WI38 (cell line): ENCODE data around the gene ITGB2.

Experiments
- H3K4me3 ChIP-seq: 2 replicates; pipeline ENCODE4 v1.5.1; 2011; ENCODE audit warnings: low read depth, mild to moderate bottlenecking, control low read depth, low read length
- TF ChIP-seq, protein P1 (sequence below): IDR thresholded peaks from 2 replicates; pipeline ENCODE4 v1.5.1; 2012; ENCODE audit warnings: low read depth, mild to moderate bottlenecking, control low read depth, low read length

Gene ITGB2

GRCh38 chr21:44867999-44868700, 52.5 kb downstream of the ITGB2 start:
- TF ChIP-seq, protein P1, sequence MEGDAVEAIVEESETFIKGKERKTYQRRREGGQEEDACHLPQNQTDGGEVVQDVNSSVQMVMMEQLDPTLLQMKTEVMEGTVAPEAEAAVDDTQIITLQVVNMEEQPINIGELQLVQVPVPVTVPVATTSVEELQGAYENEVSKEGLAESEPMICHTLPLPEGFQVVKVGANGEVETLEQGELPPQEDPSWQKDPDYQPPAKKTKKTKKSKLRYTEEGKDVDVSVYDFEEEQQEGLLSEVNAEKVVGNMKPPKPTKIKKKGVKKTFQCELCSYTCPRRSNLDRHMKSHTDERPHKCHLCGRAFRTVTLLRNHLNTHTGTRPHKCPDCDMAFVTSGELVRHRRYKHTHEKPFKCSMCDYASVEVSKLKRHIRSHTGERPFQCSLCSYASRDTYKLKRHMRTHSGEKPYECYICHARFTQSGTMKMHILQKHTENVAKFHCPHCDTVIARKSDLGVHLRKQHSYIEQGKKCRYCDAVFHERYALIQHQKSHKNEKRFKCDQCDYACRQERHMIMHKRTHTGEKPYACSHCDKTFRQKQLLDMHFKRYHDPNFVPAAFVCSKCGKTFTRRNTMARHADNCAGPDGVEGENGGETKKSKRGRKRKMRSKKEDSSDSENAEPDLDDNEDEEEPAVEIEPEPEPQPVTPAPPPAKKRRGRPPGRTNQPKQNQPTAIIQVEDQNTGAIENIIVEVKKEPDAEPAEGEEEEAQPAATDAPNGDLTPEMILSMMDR, result no peak

DNA sequence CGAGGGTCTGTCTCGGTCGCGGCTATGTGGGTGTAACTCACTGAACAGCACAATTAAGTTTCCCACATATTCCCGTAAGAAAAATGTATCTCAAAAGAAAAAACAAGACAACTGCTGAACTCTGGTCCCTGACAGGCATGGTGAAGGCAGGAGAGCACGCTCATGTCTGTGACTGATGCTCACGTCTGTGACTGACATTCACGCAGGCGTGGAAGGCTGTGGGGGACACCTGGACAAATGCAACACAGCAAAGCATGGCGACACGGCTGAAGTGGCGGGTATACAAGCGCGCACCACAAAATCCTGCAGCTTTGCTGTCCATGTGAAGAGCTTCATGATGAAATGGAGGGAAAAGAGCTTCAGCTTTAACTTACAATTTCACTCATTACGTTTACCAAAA, 53.2 kb downstream of the ITGB2 start:
- TF ChIP-seq, protein P1, result no peak
- H3K4me3 ChIP-seq, result no peak overlapping the region

More at GRCh38 chr21:44867999-44868700, 52.5 kb downstream of the ITGB2 start:
- H3K4me3 ChIP-seq, result no peak overlapping the region

DNA sequence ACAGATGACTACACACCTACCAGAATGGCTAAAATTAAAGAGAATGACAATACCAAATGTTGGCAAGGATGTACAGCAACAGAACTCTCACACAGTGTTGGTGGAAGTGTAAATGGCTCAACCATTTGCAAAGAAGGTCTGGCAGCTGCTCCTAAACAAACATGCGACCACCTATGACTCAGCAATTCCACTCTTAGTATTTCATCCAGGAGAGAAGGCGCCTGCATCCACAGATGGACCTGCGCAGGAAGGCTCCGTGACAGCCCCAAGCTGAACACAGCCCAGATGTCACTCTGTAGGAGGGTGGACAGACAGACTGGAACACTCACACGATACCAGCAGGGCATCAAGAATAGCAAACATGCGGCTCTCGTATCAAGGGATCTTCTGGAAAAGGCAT, 53.9 kb downstream of the ITGB2 start:
- TF ChIP-seq, protein P1, result no peak
- no peak overlapping the region for H3K4me3 ChIP-seq

GRCh38 chr21:44865561-44866280, 55.0 kb downstream of the ITGB2 start:
- TF ChIP-seq, protein P1, result no peak

DNA sequence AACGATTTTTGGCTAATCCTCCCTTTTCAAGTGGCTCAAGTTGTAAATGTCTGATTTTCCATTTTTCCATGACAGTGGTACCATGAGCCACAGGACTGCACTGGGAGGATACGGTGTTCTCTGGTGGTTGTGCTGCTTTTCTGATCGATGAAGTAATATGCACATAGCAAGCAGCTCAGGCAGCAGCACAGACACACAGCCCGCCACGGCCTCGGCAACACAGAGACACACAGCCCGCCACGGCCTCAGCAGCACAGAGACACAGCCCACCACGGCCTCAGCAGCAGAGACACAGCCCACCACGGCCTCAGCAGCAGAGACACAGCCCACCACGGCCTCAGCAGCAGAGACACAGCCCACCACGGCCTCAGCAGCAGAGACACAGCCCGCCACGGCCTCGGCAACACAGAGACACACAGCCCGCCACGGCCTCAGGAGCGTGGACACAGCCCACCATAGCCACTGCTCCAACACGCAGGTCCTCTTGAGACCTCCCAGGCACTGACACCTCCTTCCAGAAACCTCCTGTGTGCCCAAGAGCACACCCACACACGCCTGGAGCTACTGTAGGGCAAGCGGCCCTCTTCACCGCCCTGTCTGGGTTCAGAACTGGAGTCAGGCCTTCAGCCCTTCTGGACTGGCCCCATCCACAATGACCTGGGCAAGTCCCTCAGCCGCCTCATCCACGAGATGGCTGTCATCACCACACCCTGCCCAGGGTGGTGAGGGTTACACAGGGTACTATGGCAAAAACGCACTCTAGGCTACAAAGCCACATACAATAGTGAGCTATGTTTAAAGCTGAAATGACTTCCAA, 57.6 kb downstream of the ITGB2 start:
- TF ChIP-seq, protein P1, result no peak
- H3K4me3 ChIP-seq, result no peak overlapping the region

More at GRCh38 chr21:44865561-44866280, 55.0 kb downstream of the ITGB2 start:
- no peak overlapping the region for H3K4me3 ChIP-seq

- TF ChIP-seq, protein P1, result no peak
- no peak overlapping the region for H3K4me3 ChIP-seq
These were observed 61.9 kb downstream of the ITGB2 start for GRCh38 chr21:44858791-44859190.
